Measurements from ENCODE around the gene PDILT.

The PDILT gene

DNA sequence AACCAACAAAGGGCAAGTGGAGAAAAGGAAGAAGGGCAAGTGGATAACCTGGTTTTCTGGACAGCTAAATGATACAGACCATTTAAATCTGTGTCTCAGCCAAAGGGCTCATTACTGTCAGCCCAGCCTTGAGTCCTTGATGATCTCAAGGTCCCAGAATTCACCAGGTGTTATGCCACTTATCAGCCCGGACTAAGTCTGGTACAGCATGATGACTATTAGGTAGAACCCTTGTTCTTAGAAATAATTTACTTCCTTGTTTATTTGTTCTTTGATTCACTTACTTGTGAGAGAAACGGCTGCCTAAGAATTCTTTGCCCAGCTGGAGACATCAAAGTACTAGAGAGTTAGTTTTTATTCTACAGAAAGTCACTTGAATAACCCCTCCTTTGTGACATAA is 3.5 kb downstream of the PDILT start:
- DNase-seq, result no peak

DNA sequence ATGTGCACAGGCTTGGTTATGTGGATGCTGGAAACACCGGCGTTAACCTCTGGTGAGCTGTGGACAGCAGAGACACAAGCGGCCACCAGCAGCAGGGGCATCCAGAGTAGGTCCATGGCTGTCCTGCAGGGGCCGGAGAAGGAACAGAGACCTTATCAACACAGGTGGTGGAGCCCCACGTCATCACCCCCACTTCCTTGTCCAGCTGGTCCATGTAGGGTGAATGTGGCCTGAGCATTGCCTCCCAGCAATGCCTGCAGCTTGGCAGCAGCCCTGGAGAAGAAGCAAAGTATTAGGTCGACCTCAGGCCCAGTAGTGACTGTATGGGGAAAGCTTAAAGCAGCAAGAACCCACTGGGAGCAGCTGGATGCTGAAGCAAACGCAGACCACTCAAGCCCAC is 5.4 kb downstream of the PDILT start:
- no peak for DNase-seq

DNA sequence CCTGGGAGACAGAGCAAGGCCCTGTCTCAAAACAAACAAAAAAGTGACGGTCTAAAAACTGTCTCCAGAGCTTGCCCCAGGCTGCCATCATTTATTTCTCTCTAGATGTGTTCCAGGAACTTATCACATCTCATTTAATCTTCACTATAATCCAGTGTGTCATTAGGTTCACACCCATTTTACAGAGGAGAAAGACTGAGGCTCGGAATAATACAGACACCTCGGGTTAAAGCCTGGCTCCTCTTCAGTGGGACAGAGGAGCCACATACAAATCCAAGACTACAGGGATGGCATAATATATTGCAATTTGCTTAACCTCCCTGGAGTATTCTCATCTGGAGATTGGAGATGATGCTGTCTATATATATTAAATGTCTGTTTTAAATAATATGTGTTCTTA is 5.9 kb downstream of the PDILT start:
- no peak for DNase-seq

DNA sequence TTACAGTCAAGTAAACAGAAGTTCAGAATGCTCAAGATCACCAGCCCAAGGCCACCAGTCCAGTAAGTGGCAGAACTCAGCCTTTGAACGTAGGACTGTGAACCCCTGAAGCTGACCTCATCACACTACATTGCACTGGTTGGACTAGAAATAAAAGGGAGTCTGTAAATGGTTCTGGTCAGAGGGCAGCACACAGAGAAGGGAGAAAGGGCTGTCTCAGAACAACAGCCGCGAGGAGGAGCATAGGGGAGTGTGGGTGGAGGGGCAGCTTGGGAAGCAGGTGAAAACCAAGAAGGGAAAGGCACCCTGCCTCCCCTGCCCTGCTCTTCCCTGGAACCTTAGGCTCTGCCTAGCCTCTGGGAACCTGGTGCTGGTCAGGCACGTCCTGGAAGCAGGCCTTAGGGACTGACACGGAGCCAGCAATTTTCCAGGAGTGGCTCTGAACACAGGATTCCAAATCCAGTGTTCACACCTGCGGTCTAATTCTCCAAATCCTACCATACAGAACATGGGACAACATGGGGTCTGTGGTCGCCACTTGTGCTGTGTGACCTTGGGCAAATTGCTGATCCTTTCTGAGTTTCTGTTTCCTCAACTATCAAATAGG is 7.0 kb downstream of the PDILT start:
- DNase-seq, result no peak

DNA sequence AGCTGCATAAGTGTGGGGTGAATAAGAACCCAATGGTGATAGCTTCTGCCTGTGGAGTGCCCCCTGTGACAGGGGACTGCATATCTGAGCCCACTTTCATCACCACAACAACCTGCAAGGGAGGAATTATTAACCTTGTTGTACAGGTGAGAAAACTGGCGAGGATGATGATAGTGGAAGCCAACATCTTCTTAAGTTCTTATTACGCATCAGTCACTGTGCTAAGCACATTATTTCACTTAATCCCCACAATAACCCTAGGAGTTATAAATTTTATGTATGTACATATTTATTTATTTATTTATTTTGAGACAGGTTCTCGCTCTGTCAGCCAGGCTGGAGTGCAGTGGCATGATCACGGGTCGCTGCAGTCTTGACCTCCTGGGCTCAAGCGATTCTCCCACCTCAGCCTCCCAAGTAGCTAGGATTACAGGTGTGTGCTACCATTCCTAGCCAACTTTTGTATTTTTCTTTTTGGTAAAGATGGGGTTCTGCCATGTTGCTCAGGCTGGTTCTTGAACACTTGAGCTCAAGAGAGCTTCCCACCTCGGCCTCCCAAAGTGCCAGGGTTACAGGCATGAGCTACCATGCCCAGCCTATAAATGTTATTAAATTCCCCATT is 7.6 kb downstream of the PDILT start:
- no peak for DNase-seq

DNA sequence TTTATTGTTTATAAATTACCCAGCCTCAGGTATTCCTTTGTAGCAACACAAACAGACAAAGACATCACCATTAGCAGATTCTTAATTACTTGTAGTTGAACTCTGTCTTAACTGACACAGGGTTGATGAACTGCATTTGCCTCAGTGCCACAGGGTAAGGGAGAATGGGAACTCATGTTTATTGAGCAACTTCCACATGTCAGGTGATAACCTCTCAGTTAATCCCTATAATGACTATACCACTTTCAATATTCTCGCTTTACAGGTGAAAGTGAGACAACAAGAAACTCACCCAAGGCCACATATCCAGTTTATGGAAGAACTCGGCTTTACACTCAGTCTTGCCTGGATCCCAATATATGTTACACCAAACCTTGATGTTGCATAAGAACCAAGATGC is 8.6 kb downstream of the PDILT start:
- DNase-seq, result no peak

DNA sequence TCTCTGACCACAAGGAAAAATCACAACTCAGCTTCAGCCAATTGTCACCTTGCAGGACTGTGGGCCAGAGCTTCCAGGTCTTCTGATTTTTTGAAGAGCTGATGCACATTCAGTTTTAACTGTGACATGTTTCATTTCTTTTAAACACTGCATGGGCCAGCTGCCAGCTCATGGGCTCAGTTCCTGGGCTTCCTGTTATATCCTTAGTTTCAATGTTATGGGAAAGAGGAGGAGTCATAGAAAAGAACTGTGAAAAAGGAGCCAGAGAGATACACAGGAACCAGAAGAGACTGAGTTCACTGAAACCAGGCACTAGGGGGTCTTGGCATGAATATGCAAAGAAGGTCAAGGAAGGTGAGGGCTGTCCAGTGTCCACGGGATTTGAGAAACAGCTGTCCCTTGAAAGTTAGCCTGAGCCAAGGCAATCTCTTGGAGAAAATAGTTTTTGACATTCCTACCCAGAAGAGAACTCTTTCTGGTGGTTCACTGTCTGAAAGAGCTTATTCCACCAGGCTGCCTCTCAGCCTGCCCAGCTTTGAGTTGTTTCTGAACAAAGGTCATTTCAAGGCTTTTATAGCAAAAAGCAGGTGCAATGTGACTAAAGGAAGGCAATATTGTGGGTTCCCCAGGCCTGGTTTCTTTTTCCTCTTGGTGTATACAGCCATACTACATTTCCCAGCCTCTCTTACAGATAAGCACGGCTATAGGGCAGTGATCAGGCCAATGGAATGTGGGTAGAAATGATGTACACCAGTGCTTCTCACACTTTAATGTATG is 10.5 kb downstream of the PDILT start:
- no peak for DNase-seq

DNA sequence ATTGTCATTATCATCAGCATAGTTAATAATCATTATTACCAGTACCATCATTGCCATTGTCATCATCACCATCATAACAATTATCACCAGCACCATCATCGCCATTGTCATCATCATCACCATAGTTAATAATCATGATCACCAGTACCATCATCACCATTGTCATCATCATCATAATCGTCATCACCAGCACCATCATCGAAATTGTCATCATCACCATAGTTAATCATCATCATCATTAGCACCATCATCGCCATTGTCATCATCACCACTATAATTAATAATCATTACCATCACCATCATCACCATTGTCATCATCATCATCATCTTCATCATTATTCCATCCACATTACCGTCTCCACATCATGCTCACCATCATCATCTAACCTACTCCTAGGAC is 13.5 kb downstream of the PDILT start:
- no peak for DNase-seq

DNA sequence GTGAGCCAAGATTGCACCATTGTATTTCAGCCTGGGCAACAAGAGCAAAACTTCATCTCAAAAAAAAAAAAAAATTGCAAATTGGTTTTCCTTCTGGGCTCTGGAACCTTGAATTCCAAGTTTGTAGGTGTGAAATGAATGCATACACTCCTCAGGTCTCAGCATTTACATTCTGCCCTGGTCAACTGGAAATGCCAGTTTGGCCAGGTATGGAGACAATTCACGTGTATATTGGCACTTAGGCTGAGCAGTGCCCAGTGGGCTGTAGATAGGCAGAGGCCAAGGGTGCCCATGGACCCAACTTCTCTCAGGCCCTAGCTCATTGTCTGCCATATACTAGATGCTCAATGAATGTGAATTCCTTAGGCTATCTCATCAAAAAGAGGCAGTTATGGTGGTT is 15.7 kb downstream of the PDILT start:
- no peak for DNase-seq

DNA sequence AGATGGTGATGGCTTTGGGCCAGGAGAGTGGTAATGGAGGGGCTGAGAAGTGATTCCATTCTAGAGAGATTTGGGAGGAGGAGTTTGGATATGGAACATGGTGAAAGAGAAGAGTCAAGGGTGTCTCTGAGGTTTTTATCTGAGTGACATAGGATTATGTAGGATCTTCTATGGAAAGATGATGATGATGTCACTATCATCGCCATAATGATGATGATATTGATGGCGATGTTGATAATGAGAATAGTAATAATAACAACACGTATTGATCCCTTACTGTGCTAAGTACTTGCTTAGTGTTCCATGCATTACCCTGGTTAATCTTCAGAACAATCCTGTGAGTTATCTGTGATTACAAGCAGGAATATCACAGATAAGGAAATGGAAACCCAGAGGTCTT is 16.6 kb downstream of the PDILT start:
- DNase-seq, result no peak

DNA sequence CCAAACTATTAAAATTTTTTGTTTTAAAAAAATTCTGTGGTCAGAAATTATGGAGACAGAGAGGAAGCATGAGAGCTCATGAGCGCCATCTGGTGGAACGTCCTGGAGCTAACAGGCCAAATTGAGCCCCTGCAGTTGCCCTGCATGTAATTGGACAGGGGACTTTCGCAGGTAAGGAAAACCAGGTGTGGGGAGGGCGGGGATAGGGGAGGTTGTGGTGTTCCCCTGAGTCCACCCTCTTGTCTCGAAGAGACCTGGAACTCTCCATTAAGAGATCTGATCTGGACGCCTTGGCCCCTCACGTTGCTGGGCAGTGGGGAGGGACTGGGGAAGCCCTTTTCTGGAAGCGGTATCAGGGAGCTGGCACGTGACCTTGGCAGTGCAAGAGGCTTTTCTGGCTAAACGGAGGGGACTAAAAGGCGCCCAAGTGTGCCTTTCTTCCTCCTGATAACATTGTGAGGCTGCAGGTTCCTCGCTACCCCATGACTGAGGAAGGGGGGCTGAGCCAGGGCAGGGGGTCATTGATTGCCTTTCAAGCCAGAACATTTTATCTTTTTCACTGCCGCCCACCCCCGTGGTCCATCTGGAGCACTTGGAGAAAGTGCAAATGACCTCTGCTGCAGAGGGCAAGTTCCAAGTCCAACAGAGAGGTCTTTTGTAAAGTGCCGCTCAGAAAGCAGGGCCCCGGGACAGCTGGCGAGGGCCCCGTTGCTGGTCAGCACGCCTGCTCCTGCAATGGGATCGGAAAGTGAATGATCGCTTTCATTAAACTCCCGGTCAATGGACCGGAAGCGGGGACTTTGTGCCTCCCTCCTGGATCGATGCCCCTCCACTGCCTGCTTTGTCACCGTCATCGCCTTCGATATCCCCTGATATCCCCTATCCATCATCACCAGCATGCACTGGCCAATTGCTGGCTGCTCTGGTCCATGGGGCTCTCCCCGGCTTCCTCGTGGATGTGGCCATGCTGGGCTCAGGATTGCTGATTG is 18.4 kb downstream of the PDILT start:
- DNase-seq, result peak; percentile 19 to 64 (median 36)

DNA sequence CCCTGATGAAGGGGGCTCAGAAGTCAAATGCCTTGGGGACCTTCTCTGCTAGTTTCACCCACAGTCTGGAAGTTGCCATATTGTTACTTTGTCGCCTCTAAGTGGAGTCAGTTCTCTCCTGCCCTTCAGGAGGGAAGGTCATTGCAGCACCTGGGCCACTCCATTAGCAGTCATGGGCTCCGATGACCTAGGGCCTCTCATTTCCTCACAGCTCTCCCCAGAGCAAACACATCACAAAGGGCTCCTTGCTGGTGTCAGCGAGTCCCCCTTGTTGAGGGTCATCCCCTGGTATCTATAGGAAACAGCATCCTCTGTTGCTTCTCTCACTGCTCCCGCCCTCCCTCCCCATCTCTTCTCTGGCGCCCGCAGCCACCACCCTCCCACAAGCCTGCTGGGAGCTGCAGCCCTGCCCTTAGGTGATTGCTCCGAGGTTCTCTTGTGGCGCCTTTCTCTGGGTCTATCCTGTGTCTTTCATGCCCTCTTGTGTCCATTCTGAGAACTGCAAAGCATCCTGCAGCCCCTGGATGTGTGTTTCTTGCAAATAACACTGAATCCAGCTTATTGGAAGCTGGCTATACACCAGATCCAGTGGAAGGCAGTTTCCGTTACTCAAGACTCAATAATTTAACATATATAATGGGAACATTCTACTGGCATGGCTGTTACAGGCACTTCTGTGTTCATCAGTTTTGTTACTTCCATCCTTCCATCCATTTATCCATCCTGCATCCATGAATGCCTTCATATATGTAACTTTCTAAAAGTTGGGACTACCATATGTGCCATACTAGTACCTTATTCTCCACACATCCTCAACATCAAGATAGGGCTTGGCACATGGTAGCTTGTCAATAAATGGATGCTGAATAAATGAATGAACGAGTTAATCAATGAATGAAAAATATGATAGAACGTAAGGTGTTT is 21.2 kb downstream of the PDILT start:
- DNase-seq, result peak; percentile 55 to 85 (median 57)

DNA sequence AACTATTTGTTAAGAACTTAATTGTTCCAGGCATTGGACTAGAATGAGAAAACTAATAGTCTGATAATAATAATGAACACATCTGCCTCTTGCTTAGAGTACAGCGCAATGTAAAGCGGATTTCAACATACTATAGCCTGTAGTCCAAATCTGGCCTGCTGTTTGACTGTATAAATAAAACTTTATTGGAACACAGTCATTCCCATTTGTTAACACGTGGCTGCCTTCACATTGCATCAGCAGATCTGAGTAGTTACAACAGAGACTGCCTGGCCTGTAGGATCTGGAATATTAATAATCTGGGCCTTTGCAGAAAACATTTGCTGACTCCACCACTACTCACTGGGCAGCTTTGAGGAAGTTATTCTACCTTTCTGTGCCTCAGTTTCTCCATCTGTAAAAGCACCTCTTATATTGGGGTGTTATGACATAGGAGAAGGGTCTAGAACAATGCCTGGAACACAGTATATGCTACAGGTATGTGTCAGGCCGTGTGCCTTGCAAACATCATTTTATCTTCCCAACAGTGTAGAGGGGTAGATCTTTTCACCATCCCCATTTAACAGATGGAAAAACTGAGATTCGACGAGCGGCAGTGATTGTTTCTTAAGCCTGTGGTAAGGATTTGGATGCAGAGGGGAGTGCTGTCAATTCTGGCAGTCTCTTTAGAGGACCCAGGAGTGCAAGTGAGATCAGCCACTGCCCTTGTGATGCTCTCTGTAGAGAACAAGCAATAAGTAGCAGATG is 22.2 kb downstream of the PDILT start:
- DNase-seq, result no peak

DNA sequence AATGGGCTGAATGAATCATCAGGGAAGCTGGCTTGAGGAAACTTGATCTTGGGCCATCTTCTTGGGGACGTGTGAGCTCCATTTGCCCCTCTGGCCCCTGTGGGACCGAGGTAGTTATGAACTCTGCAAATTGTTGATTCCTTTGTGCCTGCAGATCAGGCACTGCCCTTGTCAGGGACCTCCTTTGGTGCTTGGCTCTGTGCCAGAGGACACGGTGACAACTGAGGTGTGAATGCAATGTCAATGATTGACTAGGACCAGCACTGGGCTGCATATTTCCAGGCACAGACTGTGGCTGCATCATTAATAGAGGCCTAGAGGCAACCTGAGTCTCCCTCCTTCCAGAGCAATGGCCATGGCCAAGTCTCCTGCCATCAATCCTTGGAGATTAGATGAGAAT is 23.8 kb downstream of the PDILT start:
- DNase-seq, result no peak

DNA sequence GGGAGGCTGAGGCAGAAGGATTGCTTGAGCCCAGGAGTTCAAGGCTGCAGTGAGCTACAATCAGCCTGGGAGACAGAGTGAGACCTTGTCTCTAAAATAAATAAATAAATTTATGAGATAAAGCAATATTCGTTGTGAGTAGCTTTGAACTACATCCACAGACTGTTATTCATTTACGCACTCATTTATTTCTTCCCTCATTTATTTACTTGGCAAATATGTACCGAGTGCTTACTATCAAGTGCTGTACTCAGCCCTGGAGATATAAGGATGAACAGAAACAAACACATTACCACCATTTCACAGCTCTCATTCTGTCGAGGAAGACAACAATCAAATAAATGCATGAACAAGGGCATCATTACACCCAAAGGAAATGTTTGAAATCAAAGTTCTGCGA is 27.4 kb downstream of the PDILT start:
- no peak for DNase-seq

DNA sequence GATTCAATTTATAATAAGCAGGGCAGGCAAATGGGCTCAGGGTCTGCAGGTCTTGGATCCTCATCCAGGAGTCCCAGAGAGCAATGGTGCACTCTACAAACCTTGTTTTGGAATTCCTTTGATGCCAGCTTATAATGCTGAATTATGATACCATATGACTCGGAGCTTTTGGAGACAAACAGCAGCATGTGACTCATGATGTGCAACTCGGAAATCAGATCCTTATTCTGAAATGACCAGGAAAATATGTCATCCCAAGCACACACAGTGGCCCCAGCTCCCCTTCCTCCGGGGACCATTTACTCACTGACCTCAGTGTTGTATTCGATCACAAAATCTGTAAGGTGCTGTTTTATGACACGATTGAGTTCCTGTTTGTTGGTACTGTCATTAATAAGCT is 31.8 kb downstream of the PDILT start:
- DNase-seq, result no peak

DNA sequence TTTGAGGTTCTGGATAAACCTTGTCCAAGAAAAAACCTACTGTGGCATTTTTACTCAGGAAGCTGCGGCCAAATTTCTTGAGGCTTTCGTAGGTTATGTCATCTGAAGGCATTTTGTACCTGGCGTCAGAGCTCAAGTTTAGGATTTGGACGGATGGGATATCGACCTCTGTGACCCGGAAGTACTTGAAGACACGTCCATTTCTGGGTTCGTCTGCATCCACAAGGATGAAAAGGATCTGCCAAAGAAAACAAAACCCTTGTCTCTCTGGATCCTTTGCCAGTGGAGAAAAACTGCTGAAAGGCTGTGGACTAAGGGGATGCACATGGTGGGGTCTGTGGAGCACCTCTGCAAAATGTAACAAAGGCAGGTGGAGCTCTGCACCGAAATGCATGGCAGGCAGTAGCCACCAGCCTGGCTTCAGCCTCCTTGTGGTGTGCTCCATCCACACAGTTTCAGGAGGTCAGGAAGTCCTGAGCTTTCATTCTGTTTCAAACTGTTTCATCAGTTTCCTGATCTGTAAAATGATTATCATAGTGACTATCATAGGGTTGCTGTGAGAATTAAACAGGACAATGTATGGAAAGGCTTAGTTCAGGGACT is 35.0 kb downstream of the PDILT start:
- DNase-seq, result no peak

DNA sequence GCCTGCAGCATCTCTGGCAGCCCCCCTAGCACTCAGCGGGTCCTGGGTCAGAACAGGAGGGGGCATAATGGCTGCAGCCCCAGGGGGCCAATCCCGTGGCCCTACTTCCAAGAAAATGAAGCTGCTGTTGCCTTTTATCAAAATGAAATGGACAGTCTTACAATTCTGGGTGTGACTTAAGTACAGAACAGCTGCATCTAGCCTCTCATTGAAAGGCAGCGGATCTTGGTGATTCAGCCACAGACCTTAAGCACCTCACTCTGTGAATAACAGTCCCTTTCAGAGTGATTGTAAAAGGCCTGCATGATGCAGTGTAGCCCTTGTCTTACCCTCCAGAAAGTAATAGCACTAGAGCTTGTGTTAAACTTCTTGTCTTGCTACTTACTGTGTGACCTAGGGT is 40.5 kb downstream of the PDILT start:
- DNase-seq, result no peak

DNA sequence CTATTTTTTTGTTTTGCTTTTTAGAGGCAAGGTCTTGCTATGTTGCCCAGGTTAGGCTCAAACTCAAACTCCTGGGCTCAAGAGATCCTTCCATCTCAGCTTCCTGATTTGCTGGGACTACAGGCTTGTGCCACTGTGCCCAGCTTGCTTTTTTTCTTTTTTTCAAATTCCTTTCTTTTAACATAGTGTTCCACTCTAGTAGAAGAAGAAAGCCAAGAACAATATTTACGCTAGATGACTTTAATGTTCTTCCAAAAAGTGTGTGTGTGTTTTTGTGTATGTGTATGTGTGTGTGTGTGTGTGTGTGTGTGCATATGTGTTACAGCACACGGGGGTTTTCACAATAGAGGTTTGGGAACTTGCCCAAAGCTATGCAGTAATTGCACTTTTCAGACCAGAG is 41.3 kb downstream of the PDILT start:
- no peak for DNase-seq

DNA sequence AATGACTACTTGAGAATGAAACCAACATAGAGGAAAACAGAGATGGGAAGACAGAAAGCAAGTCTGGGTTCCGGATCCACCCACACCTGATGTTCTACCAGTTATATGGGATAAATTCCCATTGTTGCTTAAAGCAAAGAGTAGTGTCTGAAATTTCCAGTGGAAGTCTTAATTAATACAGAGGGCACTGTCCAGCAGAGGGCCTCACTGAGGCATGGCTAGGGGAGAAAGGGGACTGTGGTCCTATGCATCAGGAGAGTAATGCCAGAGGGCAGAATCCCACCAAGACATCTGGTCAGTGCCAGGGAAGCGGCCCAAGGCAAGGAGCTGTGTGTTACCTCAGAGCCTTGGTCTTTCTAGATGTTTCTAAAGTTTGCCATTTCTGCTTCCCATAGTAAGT is 44.5 kb downstream of the PDILT start:
- DNase-seq, result no peak

All from NCI-H1417 (cell line).